Fibroblast of skin of left quadriceps (primary cell): ENCODE data around the gene PLCH1.

ENCODE experiments used
- DNase-seq, 2 experiments: peaks; one replicate each; pipeline ENCODE4 v3.0.0-alpha.2; 2013; ENCODE audit warnings: low read depth in 2 of 2

Gene PLCH1

GRCh38 chr3:155535098-155535497 is 209.8 kb downstream of the PLCH1 start:
- no peak for DNase-seq

DNA sequence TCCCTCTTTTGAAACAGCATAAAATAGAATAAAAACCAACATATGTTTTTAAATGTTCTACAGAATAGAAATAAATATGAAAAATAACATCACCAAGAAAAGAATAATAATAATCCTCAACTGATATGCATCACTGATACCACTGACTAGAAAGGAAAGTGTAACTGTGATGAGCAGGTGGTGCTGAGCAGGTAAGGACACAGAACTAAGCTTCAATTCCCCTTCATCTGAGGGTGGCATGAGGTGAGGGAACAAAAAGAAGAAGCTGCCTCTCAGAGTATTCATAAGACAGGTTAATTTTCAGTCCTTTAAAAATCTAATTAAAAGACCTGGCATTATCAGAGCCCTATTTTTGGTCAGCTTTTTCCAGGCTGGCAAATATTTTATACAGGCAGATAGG is 216.3 kb downstream of the PLCH1 start:
- no peak for DNase-seq

GRCh38 chr3:155525324-155525833 is 219.5 kb downstream of the PLCH1 start:
- no peak for DNase-seq

GRCh38 chr3:155520463-155520862 is 224.4 kb downstream of the PLCH1 start:
- DNase-seq = no peak

DNA sequence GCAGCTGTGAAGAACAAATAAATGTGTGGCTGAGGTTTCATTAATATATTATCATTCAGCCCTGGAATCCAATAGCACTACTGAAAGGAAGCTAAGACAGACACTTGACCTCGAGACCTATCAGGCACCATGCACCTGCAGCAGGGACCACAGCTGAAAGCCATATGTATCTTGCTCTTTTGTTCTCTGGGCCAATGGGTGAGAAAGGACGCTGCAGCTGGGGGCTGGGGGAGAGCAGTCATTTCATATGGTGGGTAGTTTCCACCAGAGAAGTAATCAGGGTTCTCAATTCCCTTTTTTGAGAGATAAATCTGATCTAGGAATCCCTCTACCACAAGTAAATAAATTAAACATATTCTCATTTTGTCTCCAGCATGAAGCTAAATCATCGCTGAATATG is 225.8 kb downstream of the PLCH1 start:
- DNase-seq = no peak

- no peak for DNase-seq
These were observed 227.0 kb downstream of the PLCH1 start for GRCh38 chr3:155517903-155518302.

GRCh38 chr3:155516439-155516838 is 228.4 kb downstream of the PLCH1 start:
- DNase-seq = no peak

- DNase-seq = no peak
These were observed 232.0 kb downstream of the PLCH1 start for GRCh38 chr3:155512867-155513261.

DNA sequence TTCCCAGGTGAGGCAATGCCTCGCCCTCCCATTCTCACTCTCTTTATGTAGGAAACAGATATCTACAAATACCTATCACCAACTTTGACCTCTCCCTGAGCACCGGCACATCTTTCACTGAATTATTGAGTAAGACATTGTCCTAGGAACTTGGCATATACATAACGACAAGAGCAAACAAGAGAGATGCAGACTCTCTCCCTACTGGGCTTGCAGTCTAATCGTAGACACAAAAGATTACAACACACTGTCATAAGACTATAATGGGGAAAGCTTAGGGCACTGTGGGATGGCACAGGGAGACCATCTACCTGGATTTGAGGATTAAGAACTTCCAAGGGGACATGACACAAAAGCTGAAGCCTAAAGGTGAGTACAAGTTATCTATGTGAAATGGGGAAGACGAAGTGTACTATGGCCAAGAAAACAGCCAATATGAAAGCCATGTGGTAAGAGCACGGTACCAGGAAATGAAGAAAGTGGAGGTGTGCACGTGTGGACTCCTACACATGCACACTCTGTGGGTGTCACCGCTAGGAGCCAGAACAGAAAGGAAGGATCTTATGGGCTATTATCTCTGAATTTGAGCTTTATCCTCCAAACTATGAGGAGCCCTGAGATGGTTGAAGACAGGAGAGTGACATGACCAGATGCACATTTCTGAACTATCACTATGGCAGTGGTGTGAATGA is 232.6 kb downstream of the PLCH1 start:
- no peak for DNase-seq

DNA sequence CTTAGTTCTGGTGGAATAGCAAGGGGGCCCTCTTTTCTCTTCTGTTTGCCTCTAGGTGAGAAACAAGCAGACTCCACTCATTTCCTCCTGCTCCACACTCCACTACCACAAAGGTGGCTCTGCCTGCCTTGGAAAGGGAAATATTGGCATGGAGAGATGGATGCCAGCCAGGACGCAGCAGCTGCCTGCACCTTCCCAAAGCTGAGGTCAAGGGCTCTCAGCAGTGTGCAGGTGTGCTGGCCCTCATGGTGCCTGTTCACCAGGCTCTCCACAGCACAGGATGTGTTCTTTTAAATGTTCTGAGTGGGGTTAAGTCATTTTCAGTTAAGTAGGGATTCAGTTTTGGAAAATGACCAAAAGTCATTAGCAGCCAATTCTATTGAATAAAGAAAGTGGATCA is 240.2 kb downstream of the PLCH1 start:
- DNase-seq = no peak

DNA sequence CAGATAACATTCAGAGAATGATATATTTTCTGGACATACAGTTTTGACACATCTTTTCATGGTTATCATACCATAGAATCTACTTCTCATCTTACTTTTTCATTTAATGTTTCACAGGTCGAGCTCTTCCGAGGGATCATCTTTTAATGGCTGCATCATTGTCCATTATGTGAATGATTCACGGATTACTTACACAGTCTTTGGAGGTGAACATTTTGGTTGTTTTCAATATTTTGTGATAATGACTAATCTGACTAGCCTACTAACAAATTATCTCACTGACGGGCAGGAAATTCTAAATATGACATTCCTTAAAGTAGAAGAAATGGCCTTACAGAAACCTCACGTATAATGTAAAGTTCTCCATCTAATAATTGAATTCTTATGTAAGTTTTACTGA is 242.2 kb downstream of the PLCH1 start:
- DNase-seq = no peak

- no peak for DNase-seq
These were observed 244.6 kb downstream of the PLCH1 start for GRCh38 chr3:155500194-155500818.

- peak; percentile 72 to 77 for DNase-seq
These were observed 246.8 kb downstream of the PLCH1 start for GRCh38 chr3:155497930-155498647.

DNA sequence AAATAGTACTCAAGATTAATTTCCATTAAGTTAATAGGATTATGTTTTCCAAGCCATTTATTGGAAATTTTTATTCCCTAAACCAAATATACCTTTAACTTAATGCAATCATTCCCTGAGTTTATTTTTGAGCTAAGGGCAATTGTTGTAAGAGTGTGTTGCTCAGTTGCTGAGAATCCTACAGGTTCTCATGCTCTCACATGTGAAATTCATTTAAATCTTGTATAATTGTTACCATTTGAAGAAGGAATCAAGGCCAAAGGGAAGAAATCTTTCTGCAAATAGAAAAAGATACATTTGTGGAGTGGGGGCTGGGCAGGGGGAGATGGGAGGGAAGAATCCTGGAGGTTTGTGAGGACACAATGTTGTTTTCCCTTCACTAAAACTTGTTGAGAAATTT is 248.7 kb downstream of the PLCH1 start:
- DNase-seq = no peak

DNA sequence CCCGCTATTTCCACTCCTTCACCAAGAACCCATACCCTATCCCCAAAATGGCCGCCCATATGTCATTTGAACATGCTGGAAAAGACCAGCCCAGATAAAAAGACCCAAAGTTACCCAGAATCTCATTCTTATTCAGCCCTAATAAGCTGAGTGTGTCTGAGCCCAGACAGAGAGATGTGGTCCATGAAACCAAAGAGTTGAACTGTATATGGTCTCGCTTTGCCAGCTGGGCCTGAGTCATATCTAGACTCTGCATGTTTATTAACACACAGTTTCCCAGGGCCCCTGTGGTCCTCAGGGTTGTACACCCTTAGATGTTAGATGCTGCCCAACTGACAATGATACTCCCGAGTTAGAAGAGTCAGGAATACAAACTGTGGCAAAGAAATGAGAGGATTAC is 249.5 kb downstream of the PLCH1 start:
- no peak for DNase-seq

DNA sequence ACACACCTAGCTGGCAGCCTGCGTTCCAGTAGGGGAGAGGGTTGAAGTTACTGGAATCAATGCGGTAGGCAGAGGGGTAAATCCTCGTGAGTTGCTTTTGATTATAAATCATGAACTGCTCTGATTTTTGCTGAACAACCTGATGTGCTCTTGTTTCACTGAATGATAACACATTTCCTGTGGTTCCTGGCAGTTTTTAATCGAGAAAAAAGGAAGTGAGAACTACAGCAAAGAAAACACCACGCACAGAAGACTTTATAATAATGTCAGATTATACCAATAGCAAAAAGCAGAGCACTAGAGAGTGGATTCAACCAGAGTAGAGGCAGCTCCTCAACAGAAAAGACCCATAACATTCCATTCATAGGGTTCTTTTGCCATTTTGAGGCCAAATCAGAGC is 250.5 kb downstream of the PLCH1 start:
- DNase-seq = no peak

DNA sequence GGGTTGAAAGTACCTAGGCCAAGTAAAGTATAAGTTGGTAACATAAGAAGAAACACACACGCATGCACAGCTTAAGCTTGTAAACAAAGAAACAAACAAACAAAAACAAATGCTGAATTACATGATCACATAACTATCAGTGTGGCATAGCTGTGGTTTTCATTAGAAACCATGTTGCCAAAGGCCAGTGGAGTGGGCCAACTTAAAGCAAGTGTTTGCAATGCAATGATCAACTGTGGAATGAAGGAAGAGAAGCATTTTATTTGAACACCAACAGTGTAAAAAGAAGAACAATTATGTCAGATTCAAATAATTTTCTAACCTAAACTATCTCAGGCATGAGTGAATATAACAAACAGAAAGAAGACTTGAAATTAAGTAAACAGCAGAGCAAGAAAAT is 252.0 kb downstream of the PLCH1 start:
- DNase-seq = no peak

- no peak for DNase-seq
These were observed 253.2 kb downstream of the PLCH1 start for GRCh38 chr3:155491696-155492095.

GRCh38 chr3:155488671-155489070 is 256.2 kb downstream of the PLCH1 start:
- DNase-seq = no peak

DNA sequence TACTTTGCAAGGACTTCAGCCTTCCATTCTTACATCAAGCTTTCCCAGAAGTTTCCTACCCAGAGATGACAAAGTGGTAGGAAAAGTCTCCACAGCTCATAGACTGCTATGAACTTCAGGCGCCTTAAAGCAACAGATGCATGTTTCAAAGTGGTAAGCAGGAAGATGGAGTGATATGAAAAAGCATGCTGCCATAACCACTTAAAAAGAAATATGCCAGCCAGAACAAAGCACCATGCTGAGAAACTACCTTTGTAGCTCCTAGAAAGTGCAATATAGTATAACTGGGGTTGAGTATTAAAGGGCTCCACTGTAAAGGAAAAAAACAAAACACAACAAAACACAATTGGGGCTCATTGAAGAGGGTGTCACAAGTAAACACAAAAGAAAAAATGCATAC is 259.0 kb downstream of the PLCH1 start:
- DNase-seq = no peak

GRCh38 chr3:155481591-155481990 is 263.3 kb downstream of the PLCH1 start:
- DNase-seq = no peak

GRCh38 chr3:155481089-155481488 is 263.8 kb downstream of the PLCH1 start:
- DNase-seq = no peak

GRCh38 chr3:155465664-155466063 is 279.2 kb downstream of the PLCH1 start:
- DNase-seq = no peak
